Heart left ventricle (tissue), 13 donors: Measurements from ENCODE around the gene NCR3LG1.

Experiments
- CTCF ChIP-seq, 12 donors: fragments of 200-600 bp; sonication (generic) in 4 of 12; IDR thresholded peaks; one replicate each; pipeline versions ENCODE4 v1.5.0 to v1.8.0; 2018 to 2022; ENCODE audit warnings: antibody characterized with exemption in 12 of 12, mild to moderate bottlenecking in 5 of 12
- POLR2A ChIP-seq, 2 donors: fragments of 450-650 bp; IDR thresholded peaks; one replicate each; pipeline ENCODE4 v1.6.1; 2017; ENCODE audit warnings: antibody characterized with exemption in 2 of 2, mild to moderate bottlenecking in 2 of 2, moderate library complexity in 2 of 2
- donor health status: ischemic (EF 13 %, LVEDD 7.1; RV severe dilation, severe dysfunction).
- donor health status: DM: no; HTN: yes; CAD: no.
- donor health status: DM: no; HTN: no; CAD: no.
- donor health status: ischemic (EF 25% LVEDD 6.9; RV normal size, moderate dysfunction).
- donor health status: ischemic (EF 25% LVEDD 5.7; RV mildly dilated, moderate dysfunction).
- donor health status: ischemic (EF 35%, LVEDD 5.7; RV mildly dilated, moderate dysfunction).
- donor health status: nonischemic (EF 11% LVEDD 7.7; RV severe dilation, severe dysfunction).
- donor health status: DM: yes; HTN: yes; CAD: no.
- donor health status: PGD.
- donor health status: ischemic (EF 29% LVEDD 5.4; RV normal size, mild dysfunction).
- donor health status: nonischemic (EF 23%, LVEDD 6.1; RV moderate dilation, normal function).

- TF ChIP-seq POLR2A (IDR thresholded peaks at IDR 0.05) (no peak), CTCF (IDR thresholded peaks at IDR 0.05) (no peak)
These were observed 2.4 kb downstream of the NCR3LG1 start for GRCh38 chr11:17353821-17354600.
